H1 (cell line): Measurements from ENCODE around the gene CLASP2. TPM values are rescaled to one million over a fixed set of nuclear protein-coding genes. Genes with fewer than 3 reads are reported as not detected.

Experiments used
- CTCF ChIA-PET: fragments of 300-600 bp; sonication (Branson Sonifier 250); formaldehyde crosslinking; loops from one replicate; lab custom pipeline; 2021; ENCODE audit not compliant: partially characterized antibody; lab: Charles Lee
- POLR2A ChIA-PET: fragments of 300-600 bp; sonication (Branson Sonifier 250); formaldehyde crosslinking; loops from one replicate; lab custom pipeline; 2021; ENCODE audit warnings: inconsistent platforms; ENCODE audit not compliant: partially characterized antibody; lab: Charles Lee
- DNase-seq, 2 experiments: peaks; one replicate each; pipeline versions ENCODE4 v3.0.0 to v3.0.0-alpha.2; 2010 to 2022; ENCODE audit warnings: low spot score in 2 of 2, low read depth in 1 of 2, mixed read lengths in 1 of 2
- FAIRE-seq: peaks from 2 replicates; lab custom pipeline; 2011; peaks lifted over from hg19 to GRCh38; lab: Jason Lieb, UNC
- H2AFZ ChIP-seq: 2 replicates; pipeline ENCODE4 v1.8.1; 2012; ENCODE audit warnings: low read length, inconsistent platforms
- H2AK5ac ChIP-seq: 2 replicates; pipeline ENCODE4 v1.6.1; 2013; ENCODE audit warnings: low read depth, low read length
- H2BK120ac ChIP-seq: replicated peaks from 2 replicates; pipeline ENCODE3; 2013; ENCODE audit warnings: low read depth, low read length, inconsistent platforms
- H2BK12ac ChIP-seq: 2 replicates; pipeline ENCODE4 v1.6.1; 2013; ENCODE audit warnings: low read depth, low read length
- H2BK15ac ChIP-seq: 2 replicates; pipeline ENCODE4 v1.6.1; 2013; ENCODE audit warnings: low read length
- H2BK20ac ChIP-seq: 2 replicates; pipeline ENCODE4 v1.6.1; 2013; ENCODE audit warnings: low read length
- H2BK5ac ChIP-seq: 2 replicates; pipeline ENCODE4 v1.6.1; 2013; ENCODE audit warnings: low read depth, low read length
- H3K14ac ChIP-seq: 2 replicates; pipeline ENCODE4 v1.6.1; 2013; ENCODE audit warnings: inconsistent platforms; ENCODE audit not compliant: insufficient read length
- H3K18ac ChIP-seq: 2 replicates; pipeline ENCODE4 v1.6.1; 2013; ENCODE audit warnings: low read length; ENCODE audit errors: extremely low read depth
- H3K23ac ChIP-seq: 2 replicates; pipeline ENCODE4 v1.6.1; 2013; ENCODE audit warnings: inconsistent platforms; ENCODE audit not compliant: insufficient read length
- H3K23me2 ChIP-seq: 2 replicates; pipeline ENCODE4 v1.6.1; 2013; ENCODE audit warnings: low read depth, low read length
- H3K27ac ChIP-seq: 2 replicates; pipeline ENCODE4 v1.6.1; 2011; ENCODE audit warnings: low read depth, low read length, inconsistent platforms
- H3K27me3 ChIP-seq, 4 experiments: replicated peaks in 1 of 4; 1 replicate in 1 of 4; 2 replicates in 3 of 4; pipeline versions ENCODE4 v1.6.1 to v1.8.1; 2011 to 2013; ENCODE audit warnings: low read length in 3 of 4, mild to moderate bottlenecking in 3 of 4, inconsistent platforms in 2 of 4, mixed read lengths in 2 of 4, moderate library complexity in 1 of 4; ENCODE audit not compliant: control insufficient read depth in 3 of 4, insufficient read depth in 3 of 4; ENCODE audit errors: extremely low read depth in 1 of 4
- H3K36me3 ChIP-seq, 4 experiments: 2 replicates each; pipeline versions ENCODE4 v1.6.1 to v1.8.1; 2011 to 2013; ENCODE audit warnings: mild to moderate bottlenecking in 4 of 4, low read length in 3 of 4, moderate library complexity in 2 of 4, control low read depth in 1 of 4, inconsistent platforms in 1 of 4; ENCODE audit not compliant: insufficient read depth in 4 of 4, control insufficient read depth in 2 of 4
- H3K4ac ChIP-seq: replicated peaks from 2 replicates; pipeline ENCODE3; 2013; ENCODE audit warnings: low read length, low read depth, mixed read lengths, inconsistent platforms; ENCODE audit not compliant: insufficient read length
- H3K4me1 ChIP-seq, 4 experiments: replicated peaks in 1 of 4; 1 replicate in 1 of 4; 2 replicates in 3 of 4; pipeline versions ENCODE4 v1.6.1 to v1.8.1; 2011 to 2013; ENCODE audit warnings: low read length in 3 of 4, inconsistent platforms in 2 of 4, mixed read lengths in 1 of 4; ENCODE audit not compliant: insufficient read depth in 4 of 4, control insufficient read depth in 3 of 4
- H3K4me2 ChIP-seq, 2 experiments: 2 replicates each; pipeline versions ENCODE4 v1.6.1 to v1.8.1; 2011 to 2013; ENCODE audit warnings: low read depth in 2 of 2, low read length in 2 of 2, control low read depth in 1 of 2, inconsistent platforms in 1 of 2, mild to moderate bottlenecking in 1 of 2; ENCODE audit not compliant: insufficient read depth in 1 of 2
- H3K4me3 ChIP-seq, 4 experiments: fragments of 200-600, 300-600 bp in 1 of 4; sonication (generic), shearing (Covaris generic), sonication (Bioruptor Twin) in 1 of 4; 2 replicates each; pipeline versions ENCODE4 v1.5.1 to v1.8.1; 2011 to 2016; ENCODE audit warnings: low read length in 4 of 4, low read depth in 3 of 4, control low read depth in 2 of 4, inconsistent platforms in 2 of 4, mild to moderate bottlenecking in 2 of 4, mixed read lengths in 1 of 4, moderate library complexity in 1 of 4; ENCODE audit not compliant: insufficient read depth in 2 of 4; ENCODE audit errors: extremely low read depth in 1 of 4
- H3K56ac ChIP-seq: replicated peaks from 2 replicates; pipeline ENCODE3; 2013; ENCODE audit warnings: low read depth, mild to moderate bottlenecking, mixed read lengths, low read length, inconsistent platforms; ENCODE audit not compliant: insufficient read length
- H3K79me1 ChIP-seq: 2 replicates; pipeline ENCODE4 v1.6.1; 2013; ENCODE audit warnings: low read depth, low read length, control low read depth
- H3K79me2 ChIP-seq, 2 experiments: 2 replicates each; pipeline versions ENCODE4 v1.6.1 to v1.8.1; 2012 to 2013; ENCODE audit warnings: low read length in 2 of 2, mild to moderate bottlenecking in 2 of 2, inconsistent platforms in 1 of 2; ENCODE audit not compliant: insufficient read depth in 2 of 2, control insufficient read depth in 1 of 2
- H3K9ac ChIP-seq, 4 experiments: replicated peaks in 1 of 4; 1 replicate in 1 of 4; 2 replicates in 3 of 4; pipeline versions ENCODE4 v1.6.1 to v1.8.1; 2011 to 2013; ENCODE audit warnings: low read depth in 3 of 4, low read length in 3 of 4, control low read depth in 2 of 4, mild to moderate bottlenecking in 2 of 4, moderate library complexity in 2 of 4, inconsistent platforms in 1 of 4; ENCODE audit errors: extremely low read depth in 1 of 4
- H3K9me3 ChIP-seq, 2 experiments: 2 replicates each; pipeline versions ENCODE4 v1.6.1 to v1.8.1; 2012 to 2013; ENCODE audit warnings: mild to moderate bottlenecking in 2 of 2, moderate library complexity in 2 of 2, control low read depth in 1 of 2, inconsistent platforms in 1 of 2, low read depth in 1 of 2, low read length in 1 of 2, mixed read lengths in 1 of 2; ENCODE audit not compliant: insufficient read depth in 2 of 2
- H4K20me1 ChIP-seq, 2 experiments: replicated peaks in 1 of 2; 2 replicates each; pipeline versions ENCODE3 to v1.8.1; 2011 to 2013; ENCODE audit warnings: inconsistent platforms in 2 of 2, low read length in 2 of 2, mild to moderate bottlenecking in 1 of 2; ENCODE audit not compliant: insufficient read depth in 2 of 2, control insufficient read depth in 1 of 2
- H4K5ac ChIP-seq: 2 replicates; pipeline ENCODE4 v1.6.1; 2013; ENCODE audit warnings: low read length, low read depth, mixed read lengths, inconsistent platforms; ENCODE audit not compliant: insufficient read length
- H4K8ac ChIP-seq: 2 replicates; pipeline ENCODE4 v1.8.0; 2013; ENCODE audit warnings: mild to moderate bottlenecking, moderate library complexity, low read length, inconsistent platforms; ENCODE audit not compliant: insufficient read depth; ENCODE audit errors: extremely low read depth
- H4K91ac ChIP-seq: replicated peaks from 2 replicates; pipeline ENCODE3; 2013; ENCODE audit warnings: low read length, mixed read lengths, inconsistent platforms; ENCODE audit not compliant: insufficient read length
- BRCA1 ChIP-seq: IDR thresholded peaks from 2 replicates; pipeline ENCODE4 v1.6.1; 2012; ENCODE audit warnings: low read depth, low read length, improper control_type of control experiment
- CTCF ChIP-seq, 3 experiments: IDR thresholded peaks; 1 replicate in 2 of 3; 2 replicates in 1 of 3; pipeline versions ENCODE4 v1.5.1 to v1.6.1; 2011; ENCODE audit warnings: low read length in 3 of 3, mild to moderate bottlenecking in 3 of 3, inconsistent platforms in 2 of 3, low read depth in 1 of 3, moderate library complexity in 1 of 3; ENCODE audit not compliant: insufficient read depth in 1 of 3; ENCODE audit errors: control extremely low read depth in 1 of 3
- EP300 ChIP-seq, 2 experiments: IDR thresholded peaks; 1 replicate in 1 of 2; 2 replicates in 1 of 2; pipeline ENCODE4 v1.6.1; 2011 to 2012; ENCODE audit warnings: low read depth in 2 of 2, low read length in 2 of 2, mild to moderate bottlenecking in 2 of 2, borderline replicate concordance in 1 of 2, inconsistent platforms in 1 of 2, moderate library complexity in 1 of 2
- HDAC2 ChIP-seq, 2 experiments: fragments of 300-600 bp in 1 of 2; sonication (generic) in 1 of 2; IDR thresholded peaks; 2 replicates each; pipeline ENCODE4 v1.6.1; 2011 to 2012; ENCODE audit warnings: low read depth in 2 of 2, low read length in 2 of 2, mild to moderate bottlenecking in 2 of 2, moderate library complexity in 2 of 2, borderline replicate concordance in 1 of 2, inconsistent platforms in 1 of 2
- MAX ChIP-seq: IDR thresholded peaks from 2 replicates; pipeline ENCODE4 v1.6.1; 2012; ENCODE audit warnings: inconsistent platforms
- RBBP5 ChIP-seq: IDR thresholded peaks from 2 replicates; pipeline ENCODE4 v1.7.1; 2012; ENCODE audit warnings: low read depth, mild to moderate bottlenecking, inconsistent platforms, low read length, moderate library complexity, borderline replicate concordance
- TAF1 ChIP-seq: IDR thresholded peaks from 2 replicates; pipeline ENCODE4 v1.6.1; 2011; ENCODE audit warnings: mild to moderate bottlenecking, low read depth, low read length
- TBP ChIP-seq: IDR thresholded peaks from 2 replicates; pipeline ENCODE4 v1.6.1; 2011; ENCODE audit warnings: low read depth, low read length, improper control_type of control experiment
- TCF12 ChIP-seq: IDR thresholded peaks from 2 replicates; pipeline ENCODE4 v1.6.1; 2011; ENCODE audit warnings: low read depth, mild to moderate bottlenecking, low read length
- WGBS, 2 experiments: shearing (Covaris generic) in 1 of 2; methylation state at CpG; one replicate each; pipeline versions ENCODE4 v1.1.6 to v1.1.7; 2013 to 2015; ENCODE audit warnings: low lambda C conversion rate in 2 of 2, mixed read lengths in 2 of 2, inconsistent platforms in 1 of 2, low coverage in 1 of 2, missing lambda C conversion rate in 1 of 2; ENCODE audit not compliant: insufficient replicate concordance in 2 of 2, insufficient coverage in 1 of 2, insufficient read length in 1 of 2; ENCODE audit errors: extremely low coverage in 1 of 2, missing lambda C conversion rate in 1 of 2; 5-methylcytosine and 5-hydroxymethylcytosine counted together
- polyA plus RNA-seq, 7 experiments: library from polyadenylated mRNA; depleted of rRNA in 3 of 7; stranded (reverse) in 5 of 7; unstranded in 2 of 7; fragments of >200 nt in 5 of 7; fragments of 200-250 nt in 2 of 7; gene quantifications; 1 replicate in 5 of 7; 2 replicates in 1 of 7; 4 replicates in 1 of 7; pipeline versions ENCODE4 v1.2.1 to v1.2.3, GENCODE V29; 2011 to 2013; ENCODE audit warnings: missing spikeins in 2 of 7, mixed read lengths in 2 of 7
- total RNA-seq: library from RNA; stranded (reverse); fragmentation: NEBNext Ultra II Directional; extraction: Animal tissue kit (Norgen Biotek cat#: 25700); gene quantifications from 2 replicates; pipeline ENCODE4 v1.2.1, GENCODE V29; 2021

The CLASP2 gene
- total and polyA plus RNA-seq, 2 of the 8 experiments (the other 6 are each of a cell fraction or from before 2014, with no cell fraction given): 21.7 to 58.0 TPM

DNA sequence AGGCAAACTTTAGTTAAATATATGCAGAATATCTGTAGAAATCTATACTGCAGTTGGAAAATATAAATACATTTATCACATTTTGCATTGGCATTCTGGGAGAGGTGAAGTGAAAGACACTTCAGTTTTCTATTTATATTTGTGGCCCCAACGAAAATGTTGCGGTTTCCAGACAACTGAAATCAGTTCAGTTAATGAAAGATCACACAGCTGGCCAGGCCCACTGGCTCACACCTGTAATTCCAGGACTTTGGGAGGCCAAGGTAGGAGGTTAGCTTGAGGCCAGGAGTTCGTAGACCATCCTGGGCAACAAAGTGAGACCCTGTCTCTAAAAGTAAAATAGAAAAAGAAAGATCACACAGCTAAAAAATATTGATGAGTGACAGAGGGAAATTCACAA is 11.9 kb upstream of the CLASP2 start:
- Histone ChIP-seq H2AK5ac (no peak overlapping the region), H3K23me2 (no peaks in the 10 kb centered on the region), H4K20me1 (no peaks in the 10 kb centered on the region), H2BK15ac (no peak overlapping the region), H2BK12ac (no peak overlapping the region), H3K79me1 (no peaks in the 10 kb centered on the region), H4K5ac (no peak overlapping the region), H3K23ac (no peak overlapping the region), H3K79me2 (no peaks in the 10 kb centered on the region), H3K56ac (no peak overlapping the region), H3K36me3 (no peaks in the 10 kb centered on the region; a peak in 1 of 8 replicates), H3K14ac (no peak overlapping the region), H3K27ac (no peak overlapping the region), H3K4me3 (no peak overlapping the region), H4K8ac (no peak overlapping the region), H2BK20ac (no peak overlapping the region), H3K4ac (no peak overlapping the region), H3K4me1 (no peaks in the 10 kb centered on the region), H3K18ac (no peak overlapping the region), H3K9ac (no peak overlapping the region), H3K9me3 (peaks cover 7 to 21% of the 10 kb centered on the region in 2 experiments), H2BK5ac (no peak overlapping the region), H3K27me3 (peaks cover 0 to 1% (median 0%) of the 10 kb centered on the region in 4 experiments; a peak in 1 of 7 replicates), H3K4me2 (no peak overlapping the region), H2BK120ac (no peak overlapping the region), H2AFZ (no peak overlapping the region), H4K91ac (no peak overlapping the region)
- ChIA-PET POLR2A (interaction anchor here (1.7 kb wide), 1 partner anchor 13 kb away, joined by 5 read pairs; no protein-coding TSS in a partner anchor), CTCF (interaction anchor here (0.7 to 1.2 kb wide), 2 partner anchors 10 to 13 kb away, joined by 3 to 5 read pairs; no protein-coding TSS in a partner anchor)
- DNase-seq (no peak), FAIRE-seq (no peak)
- 89% methylated on average over 3 of the region's 3 CpGs; no CpG with 5 or more reads in 1 of the 2 experiments for WGBS, 2 experiments
- TF ChIP-seq BRCA1: no peak
- no peak for TF ChIP-seq CTCF (IDR thresholded peaks at IDR 0.05; ENCODE audit: control extremely low read depth in 1 of 3, insufficient read depth in 1 of 3, low read depth in 1 of 3, low read length in 3 of 3)
- no peak for TF ChIP-seq MAX
- no peak for TF ChIP-seq TCF12
- TF ChIP-seq RBBP5: no peak
- TF ChIP-seq TAF1: no peak
- TF ChIP-seq EP300 (IDR thresholded peaks at IDR 0.05; ENCODE audit: borderline replicate concordance in 1 of 2, low read depth in 2 of 2, low read length in 2 of 2): no peak
- TF ChIP-seq HDAC2 (IDR thresholded peaks at IDR 0.05; ENCODE audit: borderline replicate concordance in 1 of 2, low read depth in 2 of 2, low read length in 2 of 2): no peak
- TF ChIP-seq TBP: no peak
